GM11168 (cell line): ENCODE data around the gene MOCOS.

Experiments
- in situ Hi-C: fragments of 300-500 bp; cut with MboI; formaldehyde crosslinking; loops from one replicate; pipeline ENCODE4 v1.12.0; 2022; ENCODE audit warnings: low sequenced_read_pairs; ENCODE audit not compliant: unreplicated experiment

The MOCOS gene

GRCh38 chr18:36298126-36298741, 110.9 kb downstream of the MOCOS start:
- in situ Hi-C loops = loop anchor here (10.0 kb wide), 1 partner anchor 273 kb away; no protein-coding TSS in a partner anchor

- in situ Hi-C loops = loop anchor here (10.0 kb wide), 1 partner anchor 274 kb away; no protein-coding TSS in a partner anchor
Observed at GRCh38 chr18:36299015-36299414, 111.7 kb downstream of the MOCOS start.

GRCh38 chr18:36300211-36300610, 112.9 kb downstream of the MOCOS start:
- in situ Hi-C loops = no loop called here

- in situ Hi-C loops = no loop called here
Observed at GRCh38 chr18:36301884-36302283, 114.6 kb downstream of the MOCOS start.

- in situ Hi-C loops = no loop called here
Observed at GRCh38 chr18:36302676-36303075, 115.4 kb downstream of the MOCOS start.

- in situ Hi-C loops = no loop called here
Observed at GRCh38 chr18:36303211-36303844, 116.0 kb downstream of the MOCOS start.

GRCh38 chr18:36304723-36305122, 117.4 kb downstream of the MOCOS start:
- in situ Hi-C loops = no loop called here

GRCh38 chr18:36305375-36305774, 118.1 kb downstream of the MOCOS start:
- in situ Hi-C loops = no loop called here

GRCh38 chr18:36307513-36307912, 120.2 kb downstream of the MOCOS start:
- in situ Hi-C loops = no loop called here

GRCh38 chr18:36308711-36309435, 121.6 kb downstream of the MOCOS start:
- in situ Hi-C loops = no loop called here

- in situ Hi-C loops = no loop called here
Observed at GRCh38 chr18:36309436-36310391, 122.4 kb downstream of the MOCOS start.

- in situ Hi-C loops = no loop called here
Observed at GRCh38 chr18:36311026-36311570, 123.8 kb downstream of the MOCOS start.

- in situ Hi-C loops = no loop called here
Observed at GRCh38 chr18:36312806-36313395, 125.6 kb downstream of the MOCOS start.

- in situ Hi-C loops = no loop called here
Observed at GRCh38 chr18:36314098-36314497, 126.8 kb downstream of the MOCOS start.

GRCh38 chr18:36314754-36315153, 127.5 kb downstream of the MOCOS start:
- in situ Hi-C loops = no loop called here

- in situ Hi-C loops = no loop called here
Observed at GRCh38 chr18:36315736-36316135, 128.4 kb downstream of the MOCOS start.

- in situ Hi-C loops = no loop called here
Observed at GRCh38 chr18:36316246-36316645, 128.9 kb downstream of the MOCOS start.
